WTC11 (cell line): ENCODE results near the gene SSU72. TPM values are rescaled to one million over a fixed set of nuclear protein-coding genes. Genes with fewer than 3 reads are reported as not detected.

ENCODE experiments used
- ATAC-seq: fragments of 200-7000 bp; cut with Tn5 transposase; 2 replicates; pipeline ENCODE4 v1.10.0; 2021; ENCODE audit warnings: mild to moderate bottlenecking, moderate library complexity
- CTCF ChIA-PET: fragments of 300-600 bp; sonication (Branson Sonifier 250); formaldehyde crosslinking; loops from one replicate; lab custom pipeline; 2021; ENCODE audit warnings: antibody characterized with exemption; lab: Charles Lee
- POLR2A ChIA-PET: fragments of 350-600 bp; sonication (Branson Sonifier 250); formaldehyde crosslinking; loops from one replicate; lab custom pipeline; 2021; ENCODE audit warnings: antibody characterized with exemption; lab: Charles Lee
- DNase-seq: peaks from one replicate; pipeline ENCODE4 v3.0.0; 2021; ENCODE audit warnings: low spot score
- H3K27ac Mint-ChIP-seq: 2 replicates; pipeline ENCODE4 v1.8.0; 2021; ENCODE audit warnings: mixed read lengths
- H3K27me3 Mint-ChIP-seq: 2 replicates; pipeline ENCODE4 v1.8.0; 2021; ENCODE audit warnings: low read depth, mild to moderate bottlenecking, moderate library complexity, mixed read lengths
- H3K36me3 Mint-ChIP-seq: 2 replicates; pipeline ENCODE4 v1.8.0; 2021; ENCODE audit warnings: mixed read lengths
- H3K4me1 Mint-ChIP-seq: 2 replicates; pipeline ENCODE4 v1.8.0; 2022; ENCODE audit warnings: mixed read lengths
- H3K4me3 Mint-ChIP-seq: 2 replicates; pipeline ENCODE4 v1.8.0; 2021; ENCODE audit warnings: mild to moderate bottlenecking, moderate library complexity, mixed read lengths
- H3K9me3 Mint-ChIP-seq: 2 replicates; pipeline ENCODE4 v1.8.0; 2021; ENCODE audit warnings: mixed read lengths
- ARID4B ChIP-seq: sonication (generic); formaldehyde crosslinking; IDR thresholded peaks from 2 replicates; pipeline ENCODE4 v1.8.0; 2023; ENCODE audit warnings: missing genetic modification reagents, mild to moderate bottlenecking, borderline replicate concordance
- ELF4 ChIP-seq: sonication (generic); formaldehyde crosslinking; IDR thresholded peaks from 2 replicates; pipeline ENCODE4 v1.8.1; 2022; ENCODE audit warnings: low read depth, mild to moderate bottlenecking, moderate library complexity, missing genetic modification reagents
- ESRRA ChIP-seq: sonication (generic); formaldehyde crosslinking; IDR thresholded peaks from 2 replicates; pipeline ENCODE4 v1.8.1; 2022; ENCODE audit warnings: mild to moderate bottlenecking, missing genetic modification reagents, borderline replicate concordance
- GRHL2 ChIP-seq: fragments of 250-450 bp; sonication (Bioruptor Pico); IDR thresholded peaks from 2 replicates; pipeline ENCODE4 v1.8.0; 2022; ENCODE audit warnings: mild to moderate bottlenecking, moderate library complexity; ENCODE audit not compliant: insufficient replicate concordance, severe bottlenecking
- NR2C2 ChIP-seq: sonication (generic); formaldehyde crosslinking; IDR thresholded peaks from 2 replicates; pipeline ENCODE4 v1.8.0; 2022; ENCODE audit warnings: mild to moderate bottlenecking, missing genetic modification reagents
- PREB ChIP-seq: sonication (generic); formaldehyde crosslinking; IDR thresholded peaks from 2 replicates; pipeline ENCODE4 v1.8.1; 2022; ENCODE audit warnings: mild to moderate bottlenecking, missing genetic modification reagents, moderate library complexity, borderline replicate concordance
- TEAD1 ChIP-seq: sonication (generic); formaldehyde crosslinking; IDR thresholded peaks from 2 replicates; pipeline ENCODE4 v1.8.0; 2022; ENCODE audit warnings: mild to moderate bottlenecking, missing genetic modification reagents
- TEAD4 ChIP-seq: sonication (generic); formaldehyde crosslinking; IDR thresholded peaks from 2 replicates; pipeline ENCODE4 v1.8.0; 2022; ENCODE audit warnings: mild to moderate bottlenecking, missing genetic modification reagents
- USF2 ChIP-seq: sonication (generic); formaldehyde crosslinking; IDR thresholded peaks from 2 replicates; pipeline ENCODE4 v1.8.1; 2023; ENCODE audit warnings: mild to moderate bottlenecking, missing genetic modification reagents, moderate library complexity
- ZMAT4 ChIP-seq: fragments of 250-450 bp; sonication (Bioruptor Pico); IDR thresholded peaks from 2 replicates; pipeline ENCODE4 v1.9.0; 2021; ENCODE audit warnings: mild to moderate bottlenecking
- ZNF416 ChIP-seq: fragments of 250-450 bp; sonication (Bioruptor Pico); IDR thresholded peaks from 2 replicates; pipeline ENCODE4 v1.9.0; 2021; ENCODE audit warnings: mild to moderate bottlenecking, inconsistent platforms
- total RNA-seq: library from RNA; stranded (reverse); gene quantifications from 3 replicates; pipeline ENCODE4 v1.2.3, GENCODE V29; 2021
- TF ChIP-seq, protein P1 (sequence below): fragments of 250-450 bp; sonication (Bioruptor Pico); IDR thresholded peaks from 2 replicates; pipeline ENCODE4 v1.9.0; 2021; ENCODE audit warnings: moderate library complexity, mild to moderate bottlenecking, inconsistent platforms, borderline replicate concordance
- TF ChIP-seq, protein P2 (sequence below): fragments of 250-450 bp; sonication (Bioruptor Pico); IDR thresholded peaks from 2 replicates; pipeline ENCODE4 v1.8.0; 2021; ENCODE audit warnings: mild to moderate bottlenecking
- TF ChIP-seq, protein P3 (sequence below): fragments of 250-450 bp; sonication (Bioruptor Pico); conservative IDR thresholded peaks from 2 replicates; pipeline ENCODE4 v1.9.0; 2021; ENCODE audit warnings: mild to moderate bottlenecking

SSU72 gene
- total RNA-seq, 1 experiment from 2014 or later: 158 TPM

- ChIA-PET CTCF (no interaction called here), POLR2A (no interaction called here)
- no peak for TF ChIP-seq GRHL2
- TF ChIP-seq ELF4 (CRISPR knock-in tag): no peak
- no peaks in the 10 kb centered on the region for H3K27me3 Mint-ChIP-seq
- H3K36me3 Mint-ChIP-seq: peaks cover 35% of the 10 kb centered on the region
- DNase-seq (no peak), ATAC-seq (no peak)
- no peak overlapping the region for H3K4me3 Mint-ChIP-seq
- H3K9me3 Mint-ChIP-seq: no peaks in the 10 kb centered on the region
- H3K27ac Mint-ChIP-seq: no peak overlapping the region
- no peaks in the 10 kb centered on the region for H3K4me1 Mint-ChIP-seq
Observed at GRCh38 chr1:1562556-1563195, 12.0 kb downstream of the SSU72 start.

DNA sequence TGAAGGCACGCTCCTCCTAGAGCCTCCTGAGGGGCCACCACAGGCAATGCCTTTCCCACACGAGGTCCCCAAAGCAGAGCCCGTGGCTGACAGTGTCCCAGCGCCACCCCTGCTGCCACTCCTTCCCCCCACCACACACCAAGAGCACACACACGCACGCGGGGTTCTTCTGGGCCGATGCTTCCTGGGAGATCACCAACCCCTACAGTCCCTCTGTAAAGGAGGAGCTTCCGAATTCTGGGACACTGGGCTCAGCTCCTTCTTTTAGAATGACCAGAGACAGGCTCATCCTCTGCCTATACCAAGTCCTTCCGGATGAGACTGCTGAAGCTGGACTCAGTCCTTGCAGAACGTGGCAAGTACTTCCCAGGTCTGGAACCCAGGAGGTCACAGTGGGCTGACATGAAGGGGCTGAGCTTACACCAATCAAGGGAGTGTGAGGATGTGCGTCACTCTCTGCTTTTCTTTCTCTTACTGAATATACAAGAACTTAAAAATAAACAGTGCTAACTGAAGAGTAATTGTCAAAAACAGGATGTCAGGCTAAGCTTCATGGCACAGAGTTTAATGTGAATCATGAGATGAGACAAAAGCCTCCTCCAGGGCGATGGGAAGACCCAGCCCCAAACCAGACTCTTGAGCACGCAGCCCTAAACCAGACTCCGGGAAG, 12.7 kb downstream of the SSU72 start:
- ChIA-PET CTCF (no interaction called here), POLR2A (no interaction called here)
- no peak for TF ChIP-seq TEAD4 (CRISPR knock-in tag)
- TF ChIP-seq, protein P1, sequence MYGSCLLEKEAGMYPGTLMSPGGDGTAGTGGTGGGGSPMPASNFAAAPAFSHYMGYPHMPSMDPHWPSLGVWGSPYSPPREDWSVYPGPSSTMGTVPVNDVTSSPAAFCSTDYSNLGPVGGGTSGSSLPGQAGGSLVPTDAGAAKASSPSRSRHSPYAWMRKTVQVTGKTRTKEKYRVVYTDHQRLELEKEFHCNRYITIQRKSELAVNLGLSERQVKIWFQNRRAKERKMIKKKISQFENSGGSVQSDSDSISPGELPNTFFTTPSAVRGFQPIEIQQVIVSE (CRISPR knock-in tag): no peak
- no peak for TF ChIP-seq TEAD1 (CRISPR knock-in tag)
- TF ChIP-seq ZNF416: no peak
- no peak for TF ChIP-seq PREB
- TF ChIP-seq NR2C2 (CRISPR knock-in tag): no peak
- no peak for TF ChIP-seq ESRRA (CRISPR knock-in tag)
- TF ChIP-seq, protein P2, sequence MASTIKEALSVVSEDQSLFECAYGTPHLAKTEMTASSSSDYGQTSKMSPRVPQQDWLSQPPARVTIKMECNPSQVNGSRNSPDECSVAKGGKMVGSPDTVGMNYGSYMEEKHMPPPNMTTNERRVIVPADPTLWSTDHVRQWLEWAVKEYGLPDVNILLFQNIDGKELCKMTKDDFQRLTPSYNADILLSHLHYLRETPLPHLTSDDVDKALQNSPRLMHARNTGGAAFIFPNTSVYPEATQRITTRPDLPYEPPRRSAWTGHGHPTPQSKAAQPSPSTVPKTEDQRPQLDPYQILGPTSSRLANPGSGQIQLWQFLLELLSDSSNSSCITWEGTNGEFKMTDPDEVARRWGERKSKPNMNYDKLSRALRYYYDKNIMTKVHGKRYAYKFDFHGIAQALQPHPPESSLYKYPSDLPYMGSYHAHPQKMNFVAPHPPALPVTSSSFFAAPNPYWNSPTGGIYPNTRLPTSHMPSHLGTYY (CRISPR knock-in tag): no peak
- TF ChIP-seq ZMAT4 (CRISPR knock-in tag): no peak
- no peak for TF ChIP-seq ARID4B (CRISPR knock-in tag)
- TF ChIP-seq, protein P3, sequence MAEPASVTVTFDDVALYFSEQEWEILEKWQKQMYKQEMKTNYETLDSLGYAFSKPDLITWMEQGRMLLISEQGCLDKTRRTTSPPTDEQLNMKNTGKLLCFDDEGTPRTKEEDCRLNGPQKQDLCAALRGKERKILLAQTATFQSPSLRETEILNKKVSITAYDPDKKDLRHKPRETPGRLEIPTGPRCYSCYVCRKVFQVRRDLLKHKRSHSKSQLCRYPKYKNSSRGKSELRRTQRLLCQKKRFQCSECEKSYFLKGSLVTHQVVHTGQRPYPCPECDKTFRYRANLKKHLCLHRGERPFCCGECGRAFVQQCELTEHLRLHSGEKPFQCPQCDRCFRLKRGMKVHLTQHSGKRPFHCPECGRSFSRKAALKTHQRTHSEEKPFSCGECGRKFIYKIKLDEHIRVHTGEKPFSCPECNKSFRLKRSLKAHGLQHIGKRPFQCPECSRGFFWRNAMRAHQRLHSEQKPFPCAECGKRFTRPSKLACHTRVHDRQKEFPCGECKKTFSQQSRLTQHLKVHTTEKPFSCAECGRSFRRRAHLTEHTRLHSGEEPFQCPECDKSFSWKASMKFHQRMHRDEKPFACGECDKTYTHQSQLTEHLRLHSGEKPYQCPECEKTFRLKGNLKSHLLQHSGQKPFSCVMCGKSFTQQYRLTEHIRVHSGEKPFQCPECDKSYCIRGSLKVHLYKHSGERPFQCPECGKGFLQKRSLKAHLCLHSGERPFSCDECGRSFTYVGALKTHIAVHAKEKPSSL (CRISPR knock-in tag): no peak
- no peak for TF ChIP-seq USF2
- Mint-ChIP-seq H3K27me3 (no peaks in the 10 kb centered on the region), H3K4me1 (no peaks in the 10 kb centered on the region), H3K4me3 (no peak overlapping the region), H3K36me3 (peaks cover 35% of the 10 kb centered on the region), H3K9me3 (no peaks in the 10 kb centered on the region), H3K27ac (no peak overlapping the region)
- ATAC-seq (no peak), DNase-seq (no peak)
